Ovary (tissue), 9 donors: ENCODE results near the gene NDUFA3. TPM values are rescaled to one million over a fixed set of nuclear protein-coding genes. Genes with fewer than 3 reads are reported as not detected.

Experiments
- DNase-seq, 5 donors: peaks; one replicate each; pipeline ENCODE4 v3.0.0-alpha.2; 2019 to 2020
- H3K27ac ChIP-seq, 2 donors: fragments of 200-600 bp; one replicate each; pipeline versions ENCODE4 v1.5.1 to v1.8.0; 2019 to 2022
- H3K27me3 ChIP-seq: fragments of 200-600 bp; one replicate; pipeline ENCODE4 v1.8.0; 2022
- H3K36me3 ChIP-seq: fragments of 200-600 bp; sonication (generic); one replicate; pipeline ENCODE4 v1.5.1; 2019
- H3K4me1 ChIP-seq: one replicate; pipeline ENCODE4 v1.8.1; 2013; ENCODE audit warnings: mild to moderate bottlenecking, moderate library complexity; ENCODE audit not compliant: insufficient read depth
- H3K4me3 ChIP-seq: fragments of 200-600 bp; sonication (generic); one replicate; pipeline ENCODE4 v1.5.1; 2017
- H3K9me3 ChIP-seq, 2 donors: fragments of 200-600 bp in 1 of 2; sonication (generic) in 1 of 2; one replicate each; pipeline versions ENCODE4 v1.5.1 to v1.8.1; 2013 to 2019; ENCODE audit warnings: mild to moderate bottlenecking in 1 of 2, moderate library complexity in 1 of 2
- CTCF ChIP-seq, 3 donors: fragments of 450-650 bp in 2 of 3; fragments of 200-600 bp in 1 of 3; IDR thresholded peaks; one replicate each; pipeline versions ENCODE4 v1.5.1 to v1.8.0; 2016 to 2022; ENCODE audit warnings: antibody characterized with exemption in 3 of 3, mild to moderate bottlenecking in 1 of 3
- EP300 ChIP-seq: sonication (generic); formaldehyde crosslinking; IDR thresholded peaks from one replicate; pipeline ENCODE4 v1.6.1; 2017; ENCODE audit warnings: antibody characterized with exemption
- POLR2A ChIP-seq: fragments of 450-650 bp; IDR thresholded peaks from one replicate; pipeline ENCODE4 v1.6.1; 2017; ENCODE audit warnings: antibody characterized with exemption, mild to moderate bottlenecking, moderate library complexity
- WGBS, 3 donors: extraction: QIAGEN DNeasy Blood & Tissue Kit in 1 of 3; methylation state at CpG; one replicate each; pipeline versions ENCODE4 v1.1.5 to v1.1.7; 2013 to 2017; 5-methylcytosine and 5-hydroxymethylcytosine counted together
- intact Hi-C, 4 donors: fragments of 100-400 bp; cut with DNase I; formaldehyde crosslinking; loops; one replicate each; pipeline versions ENCODE4 v1.11.0 to v1.15.1; 2022 to 2023
- polyA plus RNA-seq, 2 donors: library from polyadenylated mRNA; stranded (reverse); fragments of 200-250 nt in 1 of 2; fragments of 350-450 nt in 1 of 2; fragmentation: Illumina TruSeq in 1 of 2; extraction: RNeasy Lipid Tissue Mini Kit (QIAGEN cat#74804) in 1 of 2; gene quantifications; one replicate each; pipeline ENCODE4 v1.2.3, GENCODE V29; 2013 to 2014
- total RNA-seq, 7 donors: library from RNA; depleted of rRNA in 2 of 7; stranded (reverse); fragments of >200 nt in 2 of 7; fragmentation: NEBNext Ultra II Directional in 3 of 7; extraction: Animal tissue kit (Norgen Biotek cat#: 25700) in 3 of 7; gene quantifications; one replicate each; pipeline versions ENCODE4 v1.1.0 to v1.2.4, GENCODE V29; 2016 to 2023
- donor health status: DM: no; HTN: no; CAD: no; lungs with moderate emphysema.
- donor health status: DM: no; HTN: no; CAD: no.
- donor health status: Bipolar disorder and iron deficiency.
- donor health status: DM: yes; HTN: yes; CAD: no.
- donor health status: DM: no; HTN: no; CAD: no.
- donor health status: DM: yes; HTN: yes; CAD: no.

The NDUFA3 gene
- total and polyA plus RNA-seq, 9 donors, result 6.2 to 110 (median 82.1) TPM

- DNase-seq, result peak in 1 of 5 donors; percentile 32
- Histone ChIP-seq H3K4me3 (no peak overlapping the region), H3K27ac (no peak overlapping the region), H3K27me3 (no peaks in the 10 kb centered on the region), H3K36me3 (no peaks in the 10 kb centered on the region), H3K9me3 (no peaks in the 10 kb centered on the region), H3K4me1 (peaks cover 2% of the 10 kb centered on the region)
- TF ChIP-seq CTCF (IDR thresholded peaks at IDR 0.05), result no peak
- TF ChIP-seq POLR2A, result no peak
- no peak for TF ChIP-seq EP300
- intact Hi-C loops, result no loop called here
- WGBS, 3 donors, result 66 to 75% (median 69%) methylated on average over 18 of the region's 18 CpGs
Measured at GRCh38 chr19:54154603-54155345, 52.1 kb downstream of the NDUFA3 start.

- H3K4me1 ChIP-seq, result peaks cover 2% of the 10 kb centered on the region
- H3K9me3 ChIP-seq, result no peaks in the 10 kb centered on the region
- H3K27ac ChIP-seq, result no peak overlapping the region
- H3K36me3 ChIP-seq, result no peaks in the 10 kb centered on the region
- DNase-seq, result peak in 2 of 5 donors; percentile 41 to 64
- intact Hi-C loops, result no loop called here
- no peaks in the 10 kb centered on the region for H3K27me3 ChIP-seq
- TF ChIP-seq POLR2A, result no peak
- TF ChIP-seq EP300, result no peak
- TF ChIP-seq CTCF (IDR thresholded peaks at IDR 0.05), result no peak
- no peak overlapping the region for H3K4me3 ChIP-seq
- 39 to 50% (median 42%) methylated on average over 19 of the region's 19 CpGs for whole genome bisulfite sequencing, 3 donors
Measured at GRCh38 chr19:54155694-54156093, 53.0 kb downstream of the NDUFA3 start.

- H3K4me3 ChIP-seq, result no peak overlapping the region
- H3K4me1 ChIP-seq, result peaks cover 2% of the 10 kb centered on the region
- no peak for DNase-seq
- 66 to 70% (median 69%) methylated on average over 11 of the region's 11 CpGs for WGBS, 3 donors
- no peak overlapping the region for H3K27ac ChIP-seq
- intact Hi-C loops, result no loop called here
- H3K9me3 ChIP-seq, result no peaks in the 10 kb centered on the region
- TF ChIP-seq CTCF (IDR thresholded peaks at IDR 0.05), result no peak
- TF ChIP-seq POLR2A, result no peak
- TF ChIP-seq EP300, result no peak
- H3K36me3 ChIP-seq, result no peaks in the 10 kb centered on the region
- no peaks in the 10 kb centered on the region for H3K27me3 ChIP-seq
Measured at GRCh38 chr19:54156490-54156889, 53.8 kb downstream of the NDUFA3 start.

- Histone ChIP-seq H3K27ac (no peak overlapping the region), H3K36me3 (no peaks in the 10 kb centered on the region), H3K9me3 (no peaks in the 10 kb centered on the region), H3K4me3 (no peak overlapping the region), H3K4me1 (peaks cover 4% of the 10 kb centered on the region), H3K27me3 (no peaks in the 10 kb centered on the region)
- intact Hi-C loops, result no loop called here
- WGBS, 3 donors, result 92 to 96% (median 93%) methylated on average over 3 of the region's 3 CpGs
- DNase-seq, result no peak
- TF ChIP-seq POLR2A (no peak), CTCF (IDR thresholded peaks at IDR 0.05) (no peak), EP300 (no peak)
Measured at GRCh38 chr19:54156953-54157352, 54.3 kb downstream of the NDUFA3 start.

Other genes starting within 250 kb of the NDUFA3 start
- 100 to 1,000 TPM in 5 of 7 donors, 10 to 100 TPM in 2; 27.5 to 216 (median 146) TPM for gene MYADM, start 235.0 kb upstream of the NDUFA3 start, total RNA-seq
- 100 to 1,000 TPM in 1 of 2 donors, 10 to 100 TPM in 1; 86.3 to 134 TPM for gene MYADM, start 235.0 kb upstream of the NDUFA3 start, polyA plus RNA-seq
- gene PRKCG, start 220.7 kb upstream of the NDUFA3 start, total RNA-seq, result under 1 TPM in 1 of 7 donors, not detected in 6; 0.08 TPM
- under 1 TPM in 1 of 2 donors, not detected in 1; 0.04 TPM for gene PRKCG, start 220.7 kb upstream of the NDUFA3 start, polyA plus RNA-seq
- not detected for gene CACNG7, start 193.6 kb upstream of the NDUFA3 start, total RNA-seq
- gene CACNG7, start 193.6 kb upstream of the NDUFA3 start, polyA plus RNA-seq, result under 1 TPM in 1 of 2 donors, not detected in 1; 0.02 TPM
- gene CACNG8, start 139.9 kb upstream of the NDUFA3 start, total RNA-seq, result under 1 TPM in 4 of 7 donors, not detected in 3; 0.03 to 0.12 (median 0.08) TPM
- under 1 TPM; 0.06 to 0.13 TPM for gene CACNG8, start 139.9 kb upstream of the NDUFA3 start, polyA plus RNA-seq
- gene CACNG6, start 111.2 kb upstream of the NDUFA3 start, total RNA-seq, result 1 to 10 TPM in 1 of 7 donors, under 1 TPM in 1, not detected in 5; 0.15 to 3.2 TPM
- gene CACNG6, start 111.2 kb upstream of the NDUFA3 start, polyA plus RNA-seq, result not detected
- not detected for gene VSTM1, start 39.0 kb upstream of the NDUFA3 start, total RNA-seq
- gene VSTM1, start 39.0 kb upstream of the NDUFA3 start, polyA plus RNA-seq, result not detected
- gene TARM1, start 21.5 kb upstream of the NDUFA3 start, total RNA-seq, result not detected
- gene TARM1, start 21.5 kb upstream of the NDUFA3 start, polyA plus RNA-seq, result not detected
- gene OSCAR, start 2.1 kb upstream of the NDUFA3 start, total RNA-seq, result 1 to 10 TPM; 1.4 to 3.8 (median 2.1) TPM
- gene OSCAR, start 2.1 kb upstream of the NDUFA3 start, polyA plus RNA-seq, result 1 to 10 TPM; 1.1 to 1.4 TPM
- gene TFPT, start 12.8 kb downstream of the NDUFA3 start, total RNA-seq, result 10 to 100 TPM in 6 of 7 donors, 1 to 10 TPM in 1; 7.6 to 18.3 (median 12.8) TPM
- 10 to 100 TPM in 1 of 2 donors, 1 to 10 TPM in 1; 2.4 to 14.1 TPM for gene TFPT, start 12.8 kb downstream of the NDUFA3 start, polyA plus RNA-seq
- 10 to 100 TPM; 30.0 to 59.5 (median 48.8) TPM for gene PRPF31, start 12.9 kb downstream of the NDUFA3 start, total RNA-seq
- gene PRPF31, start 12.9 kb downstream of the NDUFA3 start, polyA plus RNA-seq, result 10 to 100 TPM; 51.1 to 62.2 TPM
- gene CNOT3, start 34.9 kb downstream of the NDUFA3 start, total RNA-seq, result 10 to 100 TPM; 14.4 to 44.8 (median 41.6) TPM
- gene CNOT3, start 34.9 kb downstream of the NDUFA3 start, polyA plus RNA-seq, result 10 to 100 TPM; 30.9 to 65.6 TPM
- gene LENG1, start 56.9 kb downstream of the NDUFA3 start, total RNA-seq, result 10 to 100 TPM in 1 of 7 donors, 1 to 10 TPM in 6; 6.4 to 11.1 (median 8.5) TPM
- gene LENG1, start 56.9 kb downstream of the NDUFA3 start, polyA plus RNA-seq, result 10 to 100 TPM in 1 of 2 donors, 1 to 10 TPM in 1; 5.2 to 14.0 TPM
- 100 to 1,000 TPM in 1 of 7 donors, 10 to 100 TPM in 1, 1 to 10 TPM in 3, under 1 TPM in 2; 0.45 to 103 (median 6.5) TPM for gene TMC4, start 70.3 kb downstream of the NDUFA3 start, total RNA-seq
- under 1 TPM; 0.79 to 0.87 TPM for gene TMC4, start 70.3 kb downstream of the NDUFA3 start, polyA plus RNA-seq
- 100 to 1,000 TPM in 1 of 7 donors, 10 to 100 TPM in 6; 41.8 to 105 (median 56.8) TPM for gene MBOAT7, start 86.7 kb downstream of the NDUFA3 start, total RNA-seq
- gene MBOAT7, start 86.7 kb downstream of the NDUFA3 start, polyA plus RNA-seq, result 10 to 100 TPM; 41.0 to 51.3 TPM
- gene TSEN34, start 88.5 kb downstream of the NDUFA3 start, total RNA-seq, result 10 to 100 TPM; 47.3 to 98.8 (median 56.2) TPM
- 10 to 100 TPM; 12.5 to 71.9 TPM for gene TSEN34, start 88.5 kb downstream of the NDUFA3 start, polyA plus RNA-seq
- gene RPS9, start 98.0 kb downstream of the NDUFA3 start, total RNA-seq, result 1,000 to 10,000 TPM; 2,142 to 5,150 (median 2,841) TPM
- gene RPS9, start 98.0 kb downstream of the NDUFA3 start, polyA plus RNA-seq, result 1,000 to 10,000 TPM in 1 of 2 donors, 100 to 1,000 TPM in 1; 386 to 6,488 TPM
- 1 to 10 TPM in 6 of 7 donors, under 1 TPM in 1; 0.31 to 5.5 (median 2.5) TPM for gene LILRB3, start 120.2 kb downstream of the NDUFA3 start, total RNA-seq
- gene LILRB3, start 120.2 kb downstream of the NDUFA3 start, polyA plus RNA-seq, result 1 to 10 TPM; 1.7 to 4.9 TPM
- gene LILRA6, start 139.9 kb downstream of the NDUFA3 start, total RNA-seq, result 1 to 10 TPM in 6 of 7 donors, under 1 TPM in 1; 0.69 to 2.7 (median 1.2) TPM
- 1 to 10 TPM in 1 of 2 donors, under 1 TPM in 1; 0.61 to 1.7 TPM for gene LILRA6, start 139.9 kb downstream of the NDUFA3 start, polyA plus RNA-seq
- 1 to 10 TPM; 2.0 to 9.1 (median 3.1) TPM for gene LILRB5, start 154.4 kb downstream of the NDUFA3 start, total RNA-seq
- 10 to 100 TPM in 1 of 2 donors, 1 to 10 TPM in 1; 1.8 to 10.6 TPM for gene LILRB5, start 154.4 kb downstream of the NDUFA3 start, polyA plus RNA-seq
- 10 to 100 TPM in 1 of 7 donors, 1 to 10 TPM in 5, under 1 TPM in 1; 0.24 to 15.1 (median 2.1) TPM for gene LILRB2, start 178.3 kb downstream of the NDUFA3 start, total RNA-seq
- 1 to 10 TPM; 1.3 to 2.6 TPM for gene LILRB2, start 178.3 kb downstream of the NDUFA3 start, polyA plus RNA-seq
- 1 to 10 TPM in 2 of 7 donors, under 1 TPM in 4, not detected in 1; 0.33 to 4.6 (median 0.62) TPM for gene LILRA5, start 210.3 kb downstream of the NDUFA3 start, total RNA-seq
- 1 to 10 TPM in 1 of 2 donors, under 1 TPM in 1; 0.91 to 1.0 TPM for gene LILRA5, start 210.3 kb downstream of the NDUFA3 start, polyA plus RNA-seq
- under 1 TPM in 2 of 7 donors, not detected in 5; 0.17 to 0.67 TPM for gene LILRA4, start 236.3 kb downstream of the NDUFA3 start, total RNA-seq
- gene LILRA4, start 236.3 kb downstream of the NDUFA3 start, polyA plus RNA-seq, result under 1 TPM in 1 of 2 donors, not detected in 1; 0.33 TPM